LNCAP (cell line): ENCODE measurements around the gene ARFGEF3.

Source experiments
- CTCF ChIP-seq: fragments of 450-650 bp; IDR thresholded peaks from 2 replicates; pipeline ENCODE4 v1.5.1; 2017; ENCODE audit warnings: mild to moderate bottlenecking

Gene ARFGEF3

GRCh38 chr6:138206862-138207261 lies 45.1 kb downstream of the ARFGEF3 start:
- no peak for TF ChIP-seq CTCF

- TF ChIP-seq CTCF, result peak; percentile 30; the same call in 1 of the 2 replicates
Observed at GRCh38 chr6:138211048-138211581, 49.4 kb downstream of the ARFGEF3 start.

- TF ChIP-seq CTCF, result no peak
Observed at GRCh38 chr6:138211601-138212000, 49.9 kb downstream of the ARFGEF3 start.

- TF ChIP-seq CTCF, result no peak
Observed at GRCh38 chr6:138215093-138215782, 53.5 kb downstream of the ARFGEF3 start.

- TF ChIP-seq CTCF, result no peak
Observed at GRCh38 chr6:138218449-138218848, 56.7 kb downstream of the ARFGEF3 start, which contains the start of gene PBOV1. Gene PBOV1, minus strand, starts transcription at chr6:138218491. Its CDS starts 96 bp downstream, at chr6:138218395.

GRCh38 chr6:138219398-138219797 lies 57.7 kb downstream of the ARFGEF3 start:
- TF ChIP-seq CTCF, result no peak

- TF ChIP-seq CTCF, result no peak
Observed at GRCh38 chr6:138219901-138220300, 58.2 kb downstream of the ARFGEF3 start.
